GM21390 (cell line): ENCODE measurements around the gene TMEM126A.
"Not testable (repeated sequence)": the region's sequence is repeated elsewhere in the genome, so short reads cannot be mapped to it uniquely, and the experiment has no call there.

Experiments
- ATAC-seq: cut with Tn5 transposase; IDR thresholded peaks from one replicate; pipeline ENCODE4 v1.9.1; 2021; ENCODE audit not compliant: unreplicated experiment

Gene TMEM126A

DNA sequence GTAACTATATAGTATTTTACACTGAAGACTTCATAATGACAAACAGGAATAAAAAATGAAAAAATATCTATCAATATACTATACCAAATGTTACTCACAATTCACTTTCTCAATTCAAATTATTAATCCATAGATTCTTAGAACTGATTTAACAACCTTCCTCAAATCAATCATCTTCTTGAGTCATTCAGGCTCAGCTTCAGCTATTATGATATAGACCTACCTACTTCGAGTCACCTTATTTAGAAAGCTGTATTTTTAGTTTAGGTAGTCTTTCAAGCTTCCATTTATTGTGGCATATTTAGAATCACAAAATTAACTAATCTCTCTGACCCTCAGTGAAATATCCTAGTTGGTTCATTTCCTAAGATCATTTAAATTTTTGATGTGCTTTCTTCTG lies 9.0 kb downstream of the TMEM126A start:
- no peak for ATAC-seq

DNA sequence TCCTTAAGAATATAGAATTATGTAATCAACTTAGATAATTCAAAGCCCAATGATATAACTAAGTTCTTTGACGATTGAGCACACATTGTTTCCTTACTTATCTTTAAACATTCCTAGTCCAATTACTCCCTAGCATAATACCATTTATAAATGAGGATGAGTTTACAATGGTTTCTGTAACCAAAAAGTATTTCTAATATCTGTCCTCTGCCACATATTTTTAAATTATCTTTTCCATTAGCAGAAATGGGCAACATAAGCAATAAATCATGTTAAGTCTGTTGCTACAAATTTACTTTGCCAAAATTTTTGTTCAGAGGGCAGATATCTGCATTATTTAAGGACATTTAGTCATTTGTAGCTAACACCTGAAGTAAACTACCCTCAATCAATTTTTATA lies 10.4 kb downstream of the TMEM126A start:
- ATAC-seq, result no peak

DNA sequence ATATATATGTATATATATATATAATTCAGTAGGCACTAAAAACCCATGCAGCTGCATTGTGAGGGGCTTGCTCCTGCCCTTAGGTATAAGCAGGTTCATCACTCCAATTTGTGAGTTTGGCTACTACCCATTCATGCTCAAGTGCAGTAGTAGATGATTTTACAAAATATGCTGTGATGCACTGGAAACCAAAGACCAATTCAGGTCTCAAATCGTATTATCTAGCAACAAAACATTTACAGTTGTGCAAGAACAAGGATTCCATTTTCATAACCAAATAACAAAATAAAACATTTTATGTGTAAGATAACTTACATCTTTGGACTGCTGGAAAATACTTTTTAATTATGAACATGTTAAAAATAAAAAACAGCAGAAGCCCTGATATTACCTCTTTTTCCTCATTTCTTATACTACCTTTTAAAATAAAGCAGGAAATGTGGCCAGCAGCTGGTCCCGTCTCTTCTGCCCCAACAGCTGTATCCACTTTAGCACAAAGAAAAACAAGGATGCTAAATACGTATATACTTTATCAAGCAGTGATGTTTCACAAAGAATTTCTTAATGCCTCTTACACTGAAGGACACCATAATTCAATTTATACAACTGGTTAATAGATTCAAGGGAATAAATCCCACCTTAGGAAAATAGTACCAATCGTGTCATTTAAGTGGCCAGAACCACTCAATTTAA lies 14.4 kb downstream of the TMEM126A start:
- no peak for ATAC-seq

DNA sequence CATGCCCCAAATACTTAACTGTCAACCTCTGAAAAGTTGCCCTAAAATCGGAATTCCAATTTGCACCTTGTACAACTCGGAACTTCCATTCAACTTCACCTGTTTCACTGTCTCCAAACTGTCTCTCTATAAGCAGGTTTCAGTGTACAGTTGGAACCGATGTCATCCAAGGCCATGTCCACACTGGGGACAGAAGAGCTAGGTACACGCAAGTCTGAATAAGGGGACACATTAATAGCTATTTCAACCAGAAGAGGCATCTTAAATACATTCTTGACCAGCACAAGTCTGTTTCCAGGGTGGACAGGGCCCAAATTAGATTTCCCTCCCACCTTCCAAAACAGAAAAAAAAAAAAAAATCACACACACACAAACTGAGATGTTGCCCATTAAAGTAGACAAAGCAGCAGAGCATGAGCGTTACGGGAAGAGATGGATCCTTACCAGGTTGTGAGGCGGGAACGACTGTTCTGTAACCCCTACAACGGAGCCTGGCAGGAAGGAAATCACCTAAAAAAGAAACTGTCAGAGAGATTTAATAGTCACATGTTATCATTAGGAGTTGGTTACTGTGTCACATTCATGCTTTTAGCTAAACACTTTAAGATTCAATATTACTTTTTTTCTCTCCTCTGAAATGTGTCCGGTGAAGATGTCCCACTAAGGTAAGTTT lies 15.4 kb downstream of the TMEM126A start:
- no peak for ATAC-seq

DNA sequence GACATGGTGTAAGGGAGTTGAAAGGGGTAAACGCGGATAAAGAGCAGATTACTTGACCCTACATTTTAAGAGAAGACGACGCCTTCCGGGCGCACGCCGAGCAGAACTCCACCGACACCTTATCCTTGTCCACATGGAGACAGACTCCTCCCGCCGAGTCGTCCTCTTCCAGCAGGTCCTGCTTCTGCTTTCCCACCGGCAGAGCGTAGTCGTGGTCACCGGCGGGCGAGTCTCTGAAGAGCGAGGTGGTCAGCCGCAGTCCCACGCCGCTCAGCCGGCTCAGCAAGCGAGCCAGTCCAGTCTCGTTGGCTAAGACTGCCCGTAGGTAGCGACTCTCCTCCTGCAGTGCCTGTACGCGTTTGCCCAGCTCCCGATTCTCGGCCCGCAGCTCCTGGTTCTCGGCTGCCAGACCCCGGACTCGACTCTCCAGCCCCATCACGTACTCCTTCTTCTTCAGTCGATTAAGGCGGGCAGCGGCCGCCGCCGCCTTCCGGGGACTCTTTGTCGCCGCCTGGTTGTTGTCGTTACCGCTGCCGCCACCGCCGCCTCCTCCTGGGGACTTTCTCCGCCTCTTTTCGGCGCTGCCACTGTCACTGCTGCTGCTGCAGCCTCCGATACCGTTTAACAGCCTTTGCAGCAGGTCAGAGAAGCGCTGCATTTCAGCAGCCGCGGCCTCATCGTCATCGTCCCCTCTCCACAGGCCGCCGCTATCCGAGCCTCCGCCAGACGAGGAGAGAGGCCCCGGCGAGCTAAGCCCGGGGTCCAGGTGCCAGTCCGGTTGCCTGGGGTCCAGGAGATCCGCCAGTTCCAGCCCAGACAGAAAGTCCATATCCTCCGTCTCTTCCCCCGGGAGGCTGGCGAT lies 16.2 kb downstream of the TMEM126A start:
- ATAC-seq, result peak; percentile 60

DNA sequence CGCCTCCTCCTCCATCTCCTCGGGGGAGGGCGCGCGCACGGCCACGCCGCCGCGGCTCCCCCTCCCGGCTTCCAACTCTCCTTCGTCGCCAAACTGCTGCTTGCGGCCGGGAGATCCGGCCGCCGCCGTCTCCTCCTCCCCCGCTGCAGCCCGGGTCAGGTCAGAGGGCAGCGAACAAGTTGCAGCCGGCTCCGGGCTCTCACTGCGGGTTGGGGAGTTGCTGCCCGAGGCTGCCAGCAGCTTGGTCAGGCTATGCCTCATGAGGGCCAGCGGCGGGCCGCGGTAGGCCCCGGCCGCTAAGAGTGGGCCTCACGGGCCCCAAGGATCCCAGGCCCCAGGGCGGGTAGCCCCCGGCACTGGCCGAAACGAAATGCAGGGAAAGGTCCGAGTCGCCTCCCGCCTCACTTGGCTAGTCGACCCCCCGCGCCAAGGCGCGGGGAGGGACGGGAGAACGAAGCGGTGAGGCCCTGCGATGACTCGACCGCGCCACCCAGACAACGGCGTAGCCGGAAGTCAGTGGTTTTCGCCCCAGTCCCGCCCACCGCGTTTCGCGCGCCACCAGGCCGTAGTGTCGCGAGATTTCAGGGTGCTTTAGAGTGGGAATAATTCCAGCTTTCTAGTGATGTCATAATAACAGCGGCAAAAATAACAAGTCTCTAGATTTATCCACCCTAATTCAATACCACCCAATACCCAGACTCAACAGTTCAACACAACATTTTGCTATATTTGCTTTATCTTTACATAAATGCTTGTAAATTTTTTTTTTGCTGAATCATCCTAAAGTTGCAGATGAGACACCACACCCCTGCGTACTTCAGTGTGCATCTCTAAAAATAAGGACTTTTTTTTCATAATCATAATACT lies 17.1 kb downstream of the TMEM126A start, which contains the start of gene CREBZF:
Gene CREBZF (minus strand): TSS at position 515 of the 867 bp plus-strand sequence. CDS start 254 bp downstream, at position 261.
- ATAC-seq, result peak; percentile 88

DNA sequence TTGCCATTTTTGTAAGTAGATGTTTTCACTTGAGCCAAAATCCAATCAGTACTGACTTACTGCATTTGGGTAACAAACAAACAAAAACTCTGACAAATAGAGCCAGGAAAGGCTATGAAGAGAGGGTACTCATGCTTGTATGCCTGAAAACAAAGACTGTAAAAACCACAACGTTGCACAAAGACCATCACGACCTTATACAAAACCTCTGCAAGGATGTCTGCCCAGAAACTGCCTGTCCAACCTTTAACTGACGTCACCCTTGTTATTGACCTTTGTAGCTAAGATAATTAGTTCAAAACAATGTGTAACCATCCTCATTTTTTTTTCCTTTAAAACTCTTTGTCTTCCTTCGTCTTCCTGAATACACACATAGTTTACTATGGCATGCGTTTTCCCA lies 18.0 kb downstream of the TMEM126A start:
- no peak for ATAC-seq

DNA sequence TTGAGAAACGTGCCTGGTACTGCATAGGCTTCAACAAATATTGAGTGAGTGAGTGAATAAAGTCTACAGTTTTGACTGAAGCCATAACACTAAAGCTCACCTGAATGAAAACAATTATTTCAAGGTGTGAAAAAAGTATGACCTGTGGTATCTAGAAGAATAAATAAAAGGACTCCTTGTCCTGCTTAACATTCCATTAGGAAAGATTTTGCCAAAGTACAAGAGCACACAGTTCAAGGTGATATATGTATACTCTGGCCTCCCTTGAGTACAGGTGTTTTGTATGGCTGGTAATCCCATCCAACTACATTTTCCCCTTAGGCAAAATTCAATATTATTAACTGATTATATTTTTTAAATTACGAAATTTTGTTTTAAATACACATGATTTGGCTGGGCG lies 18.9 kb downstream of the TMEM126A start:
- no peak for ATAC-seq

DNA sequence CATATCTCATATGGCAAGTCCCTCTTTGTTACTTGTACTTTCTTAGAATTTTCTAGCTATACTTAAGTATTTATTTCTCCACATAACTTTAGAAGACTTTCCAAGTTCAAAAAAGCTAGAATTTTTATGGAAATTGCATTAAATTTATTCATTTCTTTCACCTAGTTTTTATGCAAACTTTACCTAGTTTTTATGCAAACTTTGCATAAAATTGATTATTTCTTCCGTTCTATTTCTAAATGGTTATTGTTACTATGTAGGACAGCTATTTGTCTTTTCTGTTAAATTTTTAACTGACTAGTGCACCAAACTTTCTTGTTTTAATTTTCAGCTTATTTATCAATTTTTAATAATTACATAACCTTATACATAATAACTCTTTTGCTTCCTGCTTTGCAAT lies 20.4 kb downstream of the TMEM126A start:
- no peak for ATAC-seq

DNA sequence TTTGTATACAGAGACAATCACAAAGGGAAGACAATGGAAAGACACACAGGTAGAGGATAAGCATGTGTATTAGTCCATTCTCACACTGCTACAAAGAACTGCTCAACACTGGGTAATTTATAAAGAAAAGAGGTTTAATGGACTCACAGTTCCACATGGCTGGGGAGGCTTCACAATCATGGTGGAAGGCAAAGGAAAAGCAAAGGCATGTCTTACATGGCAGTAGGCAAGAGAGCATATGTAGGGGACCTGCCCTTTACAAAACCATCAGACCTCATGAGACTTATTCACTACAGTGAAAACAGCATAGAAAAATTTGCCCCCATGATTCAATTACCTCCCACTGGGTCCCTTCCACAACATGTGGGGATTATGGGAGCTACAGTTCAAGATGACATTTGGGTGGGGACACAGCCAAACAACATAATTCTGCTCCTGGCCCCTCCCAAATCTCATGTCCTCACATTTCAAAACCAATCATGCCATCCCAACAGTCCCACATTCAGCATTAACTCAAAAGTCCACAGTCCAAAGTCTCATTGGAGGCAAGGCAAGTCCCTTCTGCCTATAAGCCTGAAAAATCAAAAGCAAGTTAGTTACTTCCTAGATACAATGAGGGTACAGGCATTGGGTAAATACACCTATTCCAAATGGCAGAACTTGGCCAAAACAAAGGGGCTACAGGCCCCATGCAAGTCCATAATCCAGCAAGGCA lies 23.3 kb downstream of the TMEM126A start:
- ATAC-seq, result not testable (repeated sequence)

DNA sequence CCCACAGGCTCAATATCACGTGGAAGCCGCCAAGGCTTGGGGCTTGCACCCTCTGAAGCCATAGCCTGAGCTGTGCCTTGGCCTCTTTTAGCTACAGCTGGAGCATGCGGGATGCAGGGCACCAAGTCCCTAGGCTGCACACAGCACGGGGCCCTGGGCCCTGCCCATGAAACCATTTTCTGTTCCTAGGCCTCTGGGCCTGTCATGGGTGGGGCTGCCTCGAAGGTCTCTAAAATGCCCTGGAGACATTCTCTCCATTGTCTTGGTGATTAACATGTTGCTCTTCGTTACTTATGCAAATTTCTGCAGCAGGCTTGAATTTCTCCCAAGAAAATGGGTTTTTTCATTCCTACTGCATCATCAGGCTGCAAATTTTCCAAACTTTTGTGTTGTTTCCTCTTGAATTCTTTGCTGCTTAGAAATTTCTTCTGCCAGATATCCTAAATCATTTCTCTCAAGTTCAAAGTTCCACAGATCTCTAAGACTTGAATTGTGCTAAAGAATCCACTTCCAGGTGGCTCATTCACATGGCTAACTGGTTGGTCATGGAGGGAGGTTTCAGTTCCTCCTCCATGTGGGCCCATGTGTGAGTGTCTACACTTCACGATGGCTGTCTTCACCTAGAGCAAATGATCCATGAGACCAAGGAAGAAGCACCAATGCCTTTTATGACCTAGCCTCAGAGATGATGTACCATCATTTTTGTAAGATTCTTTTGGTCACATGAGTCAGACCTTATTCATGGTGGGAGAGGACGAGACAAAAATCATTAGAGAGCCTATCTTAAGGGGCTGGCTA lies 24.5 kb downstream of the TMEM126A start:
- ATAC-seq, result no peak

DNA sequence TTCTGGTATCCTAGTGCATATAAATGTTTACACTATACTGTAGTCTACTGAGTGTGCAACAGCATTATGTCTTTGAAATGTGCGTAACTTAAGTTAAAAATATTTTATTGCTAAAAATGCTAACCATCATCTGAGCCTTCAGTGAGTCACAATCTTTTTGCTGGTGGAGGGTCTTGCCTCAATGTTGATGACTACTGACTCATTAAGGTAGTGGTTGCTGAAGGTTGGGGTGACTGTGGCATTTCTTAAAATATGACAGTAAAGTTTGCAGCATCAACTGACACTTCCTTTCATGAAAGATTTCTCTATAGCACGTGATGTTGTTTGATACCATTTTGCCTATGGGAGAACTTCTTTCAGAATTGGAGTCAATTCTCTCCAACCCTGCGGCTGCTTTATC lies 25.6 kb downstream of the TMEM126A start:
- ATAC-seq, result no peak

DNA sequence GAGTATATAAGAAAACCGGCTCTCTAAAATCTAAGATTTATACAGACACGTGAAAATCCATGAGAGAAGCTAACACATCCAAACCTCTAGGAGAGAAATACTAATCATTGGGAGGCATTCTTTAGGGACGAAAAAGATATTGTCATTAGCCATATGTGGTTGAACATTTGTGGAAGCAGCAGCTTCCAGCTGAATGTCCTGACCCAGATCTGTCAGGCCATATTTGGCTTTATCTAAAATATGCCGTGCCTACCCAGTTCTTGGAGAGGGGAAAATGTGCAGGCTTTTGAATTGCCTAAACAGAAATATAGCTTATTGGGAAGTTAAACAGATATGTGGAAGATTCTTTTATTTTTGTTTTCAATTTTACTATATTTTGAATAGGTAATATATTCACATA lies 31.8 kb downstream of the TMEM126A start:
- no peak for ATAC-seq

DNA sequence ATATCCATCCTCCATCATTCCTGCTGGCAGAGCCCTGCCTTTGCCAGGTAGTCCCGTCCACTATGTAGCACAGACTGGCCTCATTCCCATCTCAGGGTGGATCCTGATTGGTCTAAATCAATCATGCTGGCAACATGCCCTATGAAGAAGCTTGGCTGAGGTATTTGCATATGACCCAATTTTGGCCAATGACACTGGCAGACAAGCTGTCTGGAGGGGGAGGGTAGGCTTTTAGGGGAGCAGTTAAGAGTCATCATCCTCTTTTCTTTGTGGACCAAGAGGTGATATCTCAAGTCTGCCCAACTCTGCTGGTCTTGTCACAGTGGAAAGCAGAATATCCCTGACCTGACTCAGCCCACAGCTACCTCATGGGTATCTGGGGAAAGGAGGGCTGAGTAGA lies 33.1 kb downstream of the TMEM126A start:
- ATAC-seq, result no peak

DNA sequence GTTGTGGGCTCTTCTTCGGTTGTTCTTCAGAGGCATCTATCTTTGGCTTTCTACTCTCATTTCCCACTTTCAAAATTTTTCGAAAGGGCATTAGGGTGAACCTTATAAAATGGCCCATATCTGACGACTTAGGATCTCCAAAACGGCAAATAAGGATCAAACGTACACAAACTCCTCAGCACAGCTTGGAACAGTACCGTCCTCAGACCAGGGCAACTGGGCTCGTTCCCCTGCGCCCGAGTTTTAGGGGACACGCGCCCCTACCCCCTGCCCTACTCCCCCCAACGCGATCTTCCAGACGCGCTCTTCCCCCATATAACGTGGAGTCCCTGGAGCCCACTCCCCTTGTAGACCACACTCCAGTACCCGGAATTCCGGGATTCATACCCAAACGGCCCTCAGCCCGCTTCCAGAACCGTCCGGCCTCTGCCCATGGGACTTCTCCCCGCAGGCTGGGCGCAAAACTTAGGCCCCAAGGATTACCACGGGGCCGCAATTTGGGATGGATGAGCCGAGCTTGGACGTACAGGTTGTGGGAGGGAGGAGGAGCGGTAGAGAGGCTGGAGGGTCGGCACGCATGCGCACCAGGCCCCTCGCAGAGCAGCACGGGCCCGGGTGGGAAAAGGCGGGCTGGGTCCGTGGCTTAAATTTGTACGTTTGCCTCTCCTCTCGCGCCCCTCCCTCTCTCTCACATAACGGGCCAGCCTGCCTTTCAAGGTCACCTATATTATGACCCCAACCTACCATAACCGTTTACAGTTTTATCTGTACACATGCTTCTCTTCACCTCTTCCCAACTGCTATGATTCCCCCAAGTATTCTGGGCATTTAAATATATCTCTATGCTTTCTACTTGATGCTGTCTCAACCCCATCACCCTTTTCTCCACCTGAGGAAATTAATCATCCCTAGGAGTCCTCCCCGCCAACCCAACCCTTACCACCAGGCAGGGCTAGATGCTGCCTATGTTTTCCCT lies 34.9 kb downstream of the TMEM126A start:
- peak; percentile 88 for ATAC-seq

DNA sequence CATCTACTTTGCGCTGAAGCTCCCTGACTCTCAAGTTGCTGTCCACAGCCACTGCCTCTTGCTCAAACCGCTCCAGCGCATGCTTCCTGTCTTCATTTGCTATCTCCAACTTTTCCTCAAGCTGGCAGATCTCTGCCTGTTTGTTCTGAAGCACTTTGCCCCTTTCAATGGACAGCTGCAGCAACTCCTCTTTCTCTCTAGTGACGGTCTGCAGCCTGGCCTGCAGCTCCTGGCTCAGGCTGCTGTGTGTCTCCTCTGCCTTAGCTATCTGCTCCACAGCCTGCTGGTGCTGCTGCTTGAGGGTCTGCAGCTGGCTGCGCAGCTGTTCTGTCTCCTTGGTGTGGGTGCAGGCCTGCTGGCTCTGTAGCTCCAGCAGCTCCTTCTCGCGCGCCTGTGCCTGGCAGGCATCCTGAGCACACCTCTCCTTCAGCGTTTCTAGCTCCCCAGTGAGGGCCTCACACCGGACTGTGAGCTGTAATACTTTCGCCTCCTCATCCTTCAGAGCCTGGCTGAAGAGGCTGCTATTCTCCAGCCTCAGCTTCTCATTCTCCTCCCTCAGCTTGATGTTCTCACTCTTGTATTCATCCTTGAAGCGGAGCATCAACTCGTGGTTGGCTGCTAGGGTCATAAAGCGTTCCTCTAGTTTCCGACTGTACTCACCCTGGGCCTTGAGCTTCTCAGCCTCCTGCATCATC lies 37.5 kb downstream of the TMEM126A start:
- no peak for ATAC-seq

DNA sequence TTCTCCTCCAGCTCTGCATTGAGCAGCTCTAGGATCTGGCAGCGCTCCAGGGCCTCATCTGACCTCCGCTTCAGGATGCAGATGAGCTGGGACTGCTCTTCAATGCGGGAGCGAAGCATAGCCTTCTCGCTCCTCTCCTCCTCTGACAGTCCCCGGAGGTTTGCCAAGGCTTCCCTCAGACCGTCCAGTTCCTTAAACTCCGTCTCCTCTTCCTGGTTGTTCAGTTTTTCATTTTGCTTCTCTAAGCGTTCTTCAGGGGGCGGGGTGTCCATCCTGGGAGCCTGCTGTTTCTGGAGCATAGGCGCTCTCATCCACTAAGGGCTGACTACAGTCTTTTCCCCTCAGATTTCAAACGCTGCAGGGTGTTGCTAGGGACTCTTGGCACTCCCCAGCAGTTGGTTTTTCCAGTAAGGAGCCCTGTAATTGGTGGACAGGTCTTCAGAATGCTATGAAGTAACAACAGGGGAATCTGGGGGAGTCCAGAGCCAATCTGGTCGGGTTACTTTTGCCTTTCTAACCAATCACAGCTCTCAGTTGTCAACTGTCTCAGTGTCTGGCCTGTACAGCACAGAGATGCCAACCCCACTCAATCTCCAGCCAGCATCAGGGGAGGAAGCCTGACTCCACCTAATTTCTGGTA lies 38.2 kb downstream of the TMEM126A start, which contains the start of gene CCDC89:
Gene CCDC89 (minus strand): TSS at position 376 of the 640 bp plus-strand sequence. CDS start 65 bp downstream, at position 311.
- no peak for ATAC-seq
